Cardiac muscle cell (in vitro differentiated cells and primary cell): ENCODE data around the gene ATG4D. TPM values are rescaled to one million over a fixed set of nuclear protein-coding genes. Genes with fewer than 3 reads are reported as not detected.
"Not testable (repeated sequence)": the region's sequence is repeated elsewhere in the genome, so short reads cannot be mapped to it uniquely, and the experiment has no call there.

Experiments
- DNase-seq, 2 donors: peaks; one replicate each; pipeline versions ENCODE4 v3.0.0 to v3.0.0-alpha.2; 2010 to 2017; ENCODE audit warnings: low read depth in 1 of 2, low spot score in 1 of 2
- H3K27ac ChIP-seq: fragments of 200-600 bp; sonication (generic); 2 replicates; pipeline ENCODE4 v1.5.1; 2016
- H3K27me3 ChIP-seq: fragments of 200-600 bp; sonication (generic); 2 replicates; pipeline ENCODE4 v1.6.0; 2016; ENCODE audit warnings: control low read depth
- H3K36me3 ChIP-seq: fragments of 200-600 bp; sonication (generic); 2 replicates; pipeline ENCODE4 v1.5.1; 2016; ENCODE audit warnings: control low read depth
- H3K4me1 ChIP-seq: fragments of 200-600 bp; sonication (generic); 2 replicates; pipeline ENCODE4 v1.8.1; 2017; ENCODE audit warnings: low read depth, mild to moderate bottlenecking, mixed run types
- H3K4me3 ChIP-seq: fragments of 200-600 bp; sonication (generic); 2 replicates; pipeline ENCODE4 v1.5.1; 2016; ENCODE audit warnings: mild to moderate bottlenecking
- H3K9me3 ChIP-seq: fragments of 200-600 bp; sonication (generic); 2 replicates; pipeline ENCODE4 v1.5.1; 2017; ENCODE audit warnings: low read depth, mild to moderate bottlenecking, control low read depth
- polyA plus RNA-seq: library from polyadenylated mRNA; unstranded; fragments of >200 nt; fragmentation: Nextera tagmentation; extraction: Ambion mirVana; gene quantifications from 2 replicates; pipeline ENCODE4 v1.2.1, GENCODE V29; 2016
- total RNA-seq: library from RNA; depleted of rRNA; stranded (reverse); fragments of >200 nt; gene quantifications from 2 replicates; pipeline ENCODE4 v1.2.3, GENCODE V29; 2016
- TF ChIP-seq, protein P1 (sequence below): IDR thresholded peaks from 2 replicates; pipeline ENCODE4 v1.5.1; 2012; ENCODE audit warnings: low read depth, mild to moderate bottlenecking, low read length

The ATG4D gene
- total and polyA plus RNA-seq, 2 experiments from 2014 or later, result 67.0 to 69.0 TPM

GRCh38 chr19:10544753-10545251 is 1.1 kb downstream of the ATG4D start:
- no peaks in the 10 kb centered on the region for H3K9me3 ChIP-seq
- TF ChIP-seq, protein P1, sequence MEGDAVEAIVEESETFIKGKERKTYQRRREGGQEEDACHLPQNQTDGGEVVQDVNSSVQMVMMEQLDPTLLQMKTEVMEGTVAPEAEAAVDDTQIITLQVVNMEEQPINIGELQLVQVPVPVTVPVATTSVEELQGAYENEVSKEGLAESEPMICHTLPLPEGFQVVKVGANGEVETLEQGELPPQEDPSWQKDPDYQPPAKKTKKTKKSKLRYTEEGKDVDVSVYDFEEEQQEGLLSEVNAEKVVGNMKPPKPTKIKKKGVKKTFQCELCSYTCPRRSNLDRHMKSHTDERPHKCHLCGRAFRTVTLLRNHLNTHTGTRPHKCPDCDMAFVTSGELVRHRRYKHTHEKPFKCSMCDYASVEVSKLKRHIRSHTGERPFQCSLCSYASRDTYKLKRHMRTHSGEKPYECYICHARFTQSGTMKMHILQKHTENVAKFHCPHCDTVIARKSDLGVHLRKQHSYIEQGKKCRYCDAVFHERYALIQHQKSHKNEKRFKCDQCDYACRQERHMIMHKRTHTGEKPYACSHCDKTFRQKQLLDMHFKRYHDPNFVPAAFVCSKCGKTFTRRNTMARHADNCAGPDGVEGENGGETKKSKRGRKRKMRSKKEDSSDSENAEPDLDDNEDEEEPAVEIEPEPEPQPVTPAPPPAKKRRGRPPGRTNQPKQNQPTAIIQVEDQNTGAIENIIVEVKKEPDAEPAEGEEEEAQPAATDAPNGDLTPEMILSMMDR, result no peak

GRCh38 chr19:10546817-10547216 is 3.1 kb downstream of the ATG4D start:
- Histone ChIP-seq H3K4me3 (no peak overlapping the region), H3K9me3 (no peaks in the 10 kb centered on the region), H3K27me3 (no peaks in the 10 kb centered on the region), H3K36me3 (peaks cover 27% of the 10 kb centered on the region), H3K4me1 (peaks cover 4% of the 10 kb centered on the region), H3K27ac (no peak overlapping the region)
- TF ChIP-seq, protein P1, result no peak
- no peak for DNase-seq

More at GRCh38 chr19:10544753-10545251, 1.1 kb downstream of the ATG4D start:
- H3K27ac ChIP-seq, result no peak overlapping the region
- no peaks in the 10 kb centered on the region for H3K27me3 ChIP-seq
- no peak for DNase-seq
- peaks cover 4% of the 10 kb centered on the region for H3K4me1 ChIP-seq
- peaks cover 16% of the 10 kb centered on the region for H3K36me3 ChIP-seq
- H3K4me3 ChIP-seq, result peak overlapping the region; percentile 90

DNA sequence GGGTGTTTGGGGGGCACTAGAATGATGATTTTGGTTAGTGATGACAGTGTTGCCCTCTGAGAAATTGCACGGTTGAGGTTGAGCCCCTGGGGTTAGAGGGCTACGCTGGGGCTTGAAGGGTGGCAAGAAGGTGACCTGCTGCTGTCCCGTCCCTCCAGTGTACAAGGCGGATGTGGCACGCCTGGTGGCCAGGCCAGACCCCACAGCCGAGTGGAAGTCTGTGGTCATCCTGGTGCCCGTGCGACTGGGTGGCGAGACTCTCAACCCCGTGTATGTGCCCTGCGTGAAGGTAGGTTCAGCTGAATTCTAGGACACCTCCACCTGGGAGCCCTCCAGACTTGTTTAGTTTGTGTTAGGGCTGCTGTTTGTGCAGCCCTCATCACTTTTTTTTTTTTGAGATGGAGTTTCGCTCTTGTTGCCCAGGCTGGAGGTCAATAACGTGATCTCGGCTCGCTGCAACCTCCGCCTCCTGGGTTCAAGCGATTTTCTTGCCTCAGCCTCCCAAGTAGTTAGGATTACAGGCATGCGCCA is 5.1 kb downstream of the ATG4D start:
- H3K4me3 ChIP-seq, result no peak overlapping the region
- H3K27ac ChIP-seq, result no peak overlapping the region
- peaks cover 4% of the 10 kb centered on the region for H3K4me1 ChIP-seq
- H3K27me3 ChIP-seq, result no peaks in the 10 kb centered on the region
- DNase-seq, result no peak
- H3K36me3 ChIP-seq, result peaks cover 39% of the 10 kb centered on the region
- TF ChIP-seq, protein P1, result no peak
- no peaks in the 10 kb centered on the region for H3K9me3 ChIP-seq

DNA sequence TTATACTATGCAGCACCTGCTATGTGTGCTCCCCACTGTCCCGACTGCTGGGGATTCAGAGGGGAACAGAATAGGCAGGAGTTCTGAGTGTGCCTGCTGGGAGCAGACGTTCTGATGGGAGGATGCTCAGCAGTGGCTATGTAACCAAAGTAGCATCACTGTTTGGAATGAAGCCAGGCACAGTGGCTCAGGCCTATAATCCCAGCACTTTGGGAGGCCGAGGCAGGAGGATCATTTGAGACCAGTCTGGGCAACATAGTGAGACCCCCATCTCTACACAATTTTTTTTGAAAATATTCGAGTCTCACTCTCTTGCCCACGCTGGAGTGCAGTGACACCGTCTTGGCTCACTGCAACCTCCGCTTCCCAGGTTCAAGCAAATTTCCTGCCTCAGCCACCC is 6.0 kb downstream of the ATG4D start:
- Histone ChIP-seq H3K27me3 (no peaks in the 10 kb centered on the region), H3K4me3 (no peak overlapping the region), H3K4me1 (peaks cover 2% of the 10 kb centered on the region), H3K9me3 (no peaks in the 10 kb centered on the region), H3K36me3 (peaks cover 45% of the 10 kb centered on the region), H3K27ac (no peak overlapping the region)
- DNase-seq, result no peak
- TF ChIP-seq, protein P1, result no peak

GRCh38 chr19:10550336-10550735 is 6.6 kb downstream of the ATG4D start:
- Histone ChIP-seq H3K27me3 (no peaks in the 10 kb centered on the region), H3K36me3 (peaks cover 51% of the 10 kb centered on the region)

GRCh38 chr19:10551006-10551405 is 7.3 kb downstream of the ATG4D start:
- not testable (repeated sequence) for H3K27me3 ChIP-seq, DNase-seq, H3K9me3 ChIP-seq, H3K4me1 ChIP-seq, H3K4me3 ChIP-seq, H3K27ac ChIP-seq
- peaks cover 58% of the 10 kb centered on the region for H3K36me3 ChIP-seq

More at GRCh38 chr19:10550336-10550735, 6.6 kb downstream of the ATG4D start:
- Histone ChIP-seq H3K4me1 (no peaks in the 10 kb centered on the region), H3K9me3 (no peaks in the 10 kb centered on the region), H3K27ac (no peak overlapping the region), H3K4me3 (no peak overlapping the region)
- TF ChIP-seq, protein P1, result no peak
- DNase-seq, result no peak
